Astrocyte of the cerebellum (primary cell): ENCODE data around the gene LPCAT2.
A peak's percentile ranks its signal among the peaks of the same experiment; 100 is the strongest.

ENCODE experiments used
- DNase-seq: peaks from one replicate; pipeline ENCODE4 v3.0.0-alpha.2; 2011; ENCODE audit warnings: low read depth
- H3K4me3 ChIP-seq: 2 replicates; pipeline ENCODE4 v1.5.1; 2011; ENCODE audit warnings: mild to moderate bottlenecking, low read depth, low read length, moderate library complexity
- CTCF ChIP-seq: IDR thresholded peaks from 2 replicates; pipeline ENCODE4 v1.5.1; 2012; ENCODE audit warnings: low read length, low read depth, moderate library complexity, mild to moderate bottlenecking; ENCODE audit errors: missing control alignments
- in situ Hi-C: cut with HindIII; loops from 2 replicates; pipeline ENCODE4 v1.10.0; 2017; ENCODE audit warnings: low sequenced_read_pairs

LPCAT2 gene

GRCh38 chr16:55480228-55480655, 28.6 kb upstream of the LPCAT2 start:
- no peak for TF ChIP-seq CTCF
- H3K4me3 ChIP-seq, result peak overlapping the region; percentile 92
- DNase-seq, result peak; percentile 82
- in situ Hi-C loops, result no loop called here

GRCh38 chr16:55481023-55481422, 27.8 kb upstream of the LPCAT2 start:
- in situ Hi-C loops, result no loop called here
- H3K4me3 ChIP-seq, result peak overlapping the region; percentile 92
- no peak for TF ChIP-seq CTCF
- DNase-seq, result no peak

- peak overlapping the region; percentile 2 for H3K4me3 ChIP-seq
- in situ Hi-C loops, result no loop called here
- no peak for DNase-seq
- no peak for TF ChIP-seq CTCF
Observed at GRCh38 chr16:55482056-55482455, 26.8 kb upstream of the LPCAT2 start.

GRCh38 chr16:55487048-55487803, 21.6 kb upstream of the LPCAT2 start:
- in situ Hi-C loops, result no loop called here
- H3K4me3 ChIP-seq, result no peak overlapping the region
- DNase-seq, result no peak
- TF ChIP-seq CTCF, result no peak

GRCh38 chr16:55488306-55488705, 20.6 kb upstream of the LPCAT2 start:
- in situ Hi-C loops, result no loop called here
- no peak for TF ChIP-seq CTCF

GRCh38 chr16:55489119-55489955, 19.5 kb upstream of the LPCAT2 start:
- no peak overlapping the region for H3K4me3 ChIP-seq
- DNase-seq, result no peak
- no peak for TF ChIP-seq CTCF
- in situ Hi-C loops, result no loop called here

More at GRCh38 chr16:55488306-55488705, 20.6 kb upstream of the LPCAT2 start:
- no peak overlapping the region for H3K4me3 ChIP-seq
- DNase-seq, result no peak
